Activated T-helper 9 cell treated with anti-CD3 and anti-CD28 coated beads, Interleukin-2, amount 50 U/mL, for 16 hours (primary cell): Measurements from ENCODE around the gene LOC101059915.
"Not testable (repeated sequence)": the region's sequence is repeated elsewhere in the genome, so short reads cannot be mapped to it uniquely, and the experiment has no call there.

ENCODE experiments used
- DNase-seq: peaks from one replicate; pipeline ENCODE4 v3.0.0-alpha.2; 2020; ENCODE audit warnings: low read depth

The LOC101059915 gene

GRCh38 chrX:71640002-71640401, 27.3 kb upstream of the LOC101059915 start:
- DNase-seq, result no peak

- not testable (repeated sequence) for DNase-seq
Observed at GRCh38 chrX:71644406-71644805, 22.9 kb upstream of the LOC101059915 start.

- DNase-seq, result no peak
Observed at GRCh38 chrX:71650333-71650969, 16.9 kb upstream of the LOC101059915 start.

- DNase-seq, result no peak
Observed at GRCh38 chrX:71652405-71652804, 14.9 kb upstream of the LOC101059915 start.

GRCh38 chrX:71653344-71653743, 14.0 kb upstream of the LOC101059915 start:
- no peak for DNase-seq

GRCh38 chrX:71657267-71657666, 10.1 kb upstream of the LOC101059915 start:
- DNase-seq, result no peak

GRCh38 chrX:71659342-71659741, 8.0 kb upstream of the LOC101059915 start:
- no peak for DNase-seq

GRCh38 chrX:71659959-71660358, 7.4 kb upstream of the LOC101059915 start:
- DNase-seq, result no peak

- no peak for DNase-seq
Observed at GRCh38 chrX:71660562-71661416, 6.6 kb upstream of the LOC101059915 start.

GRCh38 chrX:71661919-71662318, 5.4 kb upstream of the LOC101059915 start:
- DNase-seq, result no peak

- not testable (repeated sequence) for DNase-seq
Observed at GRCh38 chrX:71662654-71663053, 4.7 kb upstream of the LOC101059915 start.

GRCh38 chrX:71663238-71663637, 4.1 kb upstream of the LOC101059915 start:
- peak; percentile 54 for DNase-seq

- not testable (repeated sequence) for DNase-seq
Observed at GRCh38 chrX:71664202-71664601, 3.1 kb upstream of the LOC101059915 start.

- DNase-seq, result no peak
Observed at GRCh38 chrX:71664889-71665491, 2.4 kb upstream of the LOC101059915 start.

- DNase-seq, result no peak
Observed at GRCh38 chrX:71665747-71666146, 1.6 kb upstream of the LOC101059915 start.

- DNase-seq, result no peak
Observed at GRCh38 chrX:71666240-71667223, 814 bp upstream of the LOC101059915 start.

- no peak for DNase-seq
Observed at GRCh38 chrX:71668248-71668595, 876 bp downstream of the LOC101059915 start.

GRCh38 chrX:71669492-71669891, 2.1 kb downstream of the LOC101059915 start:
- DNase-seq, result no peak

- DNase-seq, result not testable (repeated sequence)
Observed at GRCh38 chrX:71669947-71670346, 2.6 kb downstream of the LOC101059915 start.

GRCh38 chrX:71671043-71671780, 3.9 kb downstream of the LOC101059915 start:
- DNase-seq, result peak; percentile 49

GRCh38 chrX:71671938-71672337, 4.6 kb downstream of the LOC101059915 start:
- no peak for DNase-seq
